Ovary (tissue), 9 donors: ENCODE results near the gene YWHAH. TPM values are rescaled to one million over a fixed set of nuclear protein-coding genes. Genes with fewer than 3 reads are reported as not detected.

Experiments
- DNase-seq, 5 donors: peaks; one replicate each; pipeline ENCODE4 v3.0.0-alpha.2; 2019 to 2020
- H3K27ac ChIP-seq, 2 donors: fragments of 200-600 bp; one replicate each; pipeline versions ENCODE4 v1.5.1 to v1.8.0; 2019 to 2022
- H3K27me3 ChIP-seq: fragments of 200-600 bp; one replicate; pipeline ENCODE4 v1.8.0; 2022
- H3K36me3 ChIP-seq: fragments of 200-600 bp; sonication (generic); one replicate; pipeline ENCODE4 v1.5.1; 2019
- H3K4me1 ChIP-seq: one replicate; pipeline ENCODE4 v1.8.1; 2013; ENCODE audit warnings: mild to moderate bottlenecking, moderate library complexity; ENCODE audit not compliant: insufficient read depth
- H3K4me3 ChIP-seq: fragments of 200-600 bp; sonication (generic); one replicate; pipeline ENCODE4 v1.5.1; 2017
- H3K9me3 ChIP-seq, 2 donors: fragments of 200-600 bp in 1 of 2; sonication (generic) in 1 of 2; one replicate each; pipeline versions ENCODE4 v1.5.1 to v1.8.1; 2013 to 2019; ENCODE audit warnings: mild to moderate bottlenecking in 1 of 2, moderate library complexity in 1 of 2
- EP300 ChIP-seq: sonication (generic); formaldehyde crosslinking; IDR thresholded peaks from one replicate; pipeline ENCODE4 v1.6.1; 2017; ENCODE audit warnings: antibody characterized with exemption
- POLR2A ChIP-seq: fragments of 450-650 bp; IDR thresholded peaks from one replicate; pipeline ENCODE4 v1.6.1; 2017; ENCODE audit warnings: antibody characterized with exemption, mild to moderate bottlenecking, moderate library complexity
- WGBS, 3 donors: extraction: QIAGEN DNeasy Blood & Tissue Kit in 1 of 3; methylation state at CpG; one replicate each; pipeline versions ENCODE4 v1.1.5 to v1.1.7; 2013 to 2017; 5-methylcytosine and 5-hydroxymethylcytosine counted together
- intact Hi-C, 4 donors: fragments of 100-400 bp; cut with DNase I; formaldehyde crosslinking; loops; one replicate each; pipeline versions ENCODE4 v1.11.0 to v1.15.1; 2022 to 2023
- polyA plus RNA-seq, 2 donors: library from polyadenylated mRNA; stranded (reverse); fragments of 200-250 nt in 1 of 2; fragments of 350-450 nt in 1 of 2; fragmentation: Illumina TruSeq in 1 of 2; extraction: RNeasy Lipid Tissue Mini Kit (QIAGEN cat#74804) in 1 of 2; gene quantifications; one replicate each; pipeline ENCODE4 v1.2.3, GENCODE V29; 2013 to 2014
- total RNA-seq, 7 donors: library from RNA; depleted of rRNA in 2 of 7; stranded (reverse); fragments of >200 nt in 2 of 7; fragmentation: NEBNext Ultra II Directional in 3 of 7; extraction: Animal tissue kit (Norgen Biotek cat#: 25700) in 3 of 7; gene quantifications; one replicate each; pipeline versions ENCODE4 v1.1.0 to v1.2.4, GENCODE V29; 2016 to 2023
- TF ChIP-seq, protein P1 (sequence below), 3 donors: fragments of 450-650 bp in 2 of 3; fragments of 200-600 bp in 1 of 3; IDR thresholded peaks; one replicate each; pipeline versions ENCODE4 v1.5.1 to v1.8.0; 2016 to 2022; ENCODE audit warnings: antibody characterized with exemption in 3 of 3, mild to moderate bottlenecking in 1 of 3
- donor health status: DM: no; HTN: no; CAD: no; lungs with moderate emphysema.
- donor health status: DM: no; HTN: no; CAD: no.
- donor health status: Bipolar disorder and iron deficiency.
- donor health status: DM: yes; HTN: yes; CAD: no.
- donor health status: DM: no; HTN: no; CAD: no.
- donor health status: DM: yes; HTN: yes; CAD: no.

YWHAH gene
- total and polyA plus RNA-seq, 9 donors = 51.5 to 144 (median 107) TPM

DNA sequence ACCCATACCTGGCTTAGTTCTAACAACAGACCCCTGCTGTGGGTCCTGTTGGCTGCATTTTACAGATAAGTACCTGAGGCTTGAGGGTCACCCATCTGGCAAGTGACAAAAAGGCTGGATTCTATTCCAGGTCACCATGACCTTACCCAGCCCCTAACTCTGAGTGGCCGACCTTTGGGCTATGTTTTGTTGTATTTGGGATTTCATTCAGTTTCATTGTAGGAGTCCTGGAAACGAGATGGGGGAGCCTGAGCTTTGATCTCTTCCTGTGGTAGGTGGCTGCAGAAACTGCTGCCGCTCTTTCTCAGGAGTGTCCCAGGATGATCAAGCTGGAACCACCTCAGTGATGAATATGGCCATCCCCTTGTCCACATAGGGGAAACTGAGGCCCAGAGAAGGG lies 24.6 kb upstream of the YWHAH start:
- Histone ChIP-seq H3K4me1 (no peaks in the 10 kb centered on the region), H3K27ac (no peak overlapping the region), H3K4me3 (no peak overlapping the region), H3K27me3 (no peaks in the 10 kb centered on the region), H3K9me3 (no peaks in the 10 kb centered on the region), H3K36me3 (no peaks in the 10 kb centered on the region)
- intact Hi-C loops = no loop called here
- DNase-seq = no peak
- TF ChIP-seq, protein P1, sequence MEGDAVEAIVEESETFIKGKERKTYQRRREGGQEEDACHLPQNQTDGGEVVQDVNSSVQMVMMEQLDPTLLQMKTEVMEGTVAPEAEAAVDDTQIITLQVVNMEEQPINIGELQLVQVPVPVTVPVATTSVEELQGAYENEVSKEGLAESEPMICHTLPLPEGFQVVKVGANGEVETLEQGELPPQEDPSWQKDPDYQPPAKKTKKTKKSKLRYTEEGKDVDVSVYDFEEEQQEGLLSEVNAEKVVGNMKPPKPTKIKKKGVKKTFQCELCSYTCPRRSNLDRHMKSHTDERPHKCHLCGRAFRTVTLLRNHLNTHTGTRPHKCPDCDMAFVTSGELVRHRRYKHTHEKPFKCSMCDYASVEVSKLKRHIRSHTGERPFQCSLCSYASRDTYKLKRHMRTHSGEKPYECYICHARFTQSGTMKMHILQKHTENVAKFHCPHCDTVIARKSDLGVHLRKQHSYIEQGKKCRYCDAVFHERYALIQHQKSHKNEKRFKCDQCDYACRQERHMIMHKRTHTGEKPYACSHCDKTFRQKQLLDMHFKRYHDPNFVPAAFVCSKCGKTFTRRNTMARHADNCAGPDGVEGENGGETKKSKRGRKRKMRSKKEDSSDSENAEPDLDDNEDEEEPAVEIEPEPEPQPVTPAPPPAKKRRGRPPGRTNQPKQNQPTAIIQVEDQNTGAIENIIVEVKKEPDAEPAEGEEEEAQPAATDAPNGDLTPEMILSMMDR (IDR thresholded peaks at IDR 0.05) = no peak
- TF ChIP-seq EP300 (no peak), POLR2A (no peak)
- WGBS, 3 donors = 50 to 74% (median 68%) methylated on average over 3 of the region's 3 CpGs

DNA sequence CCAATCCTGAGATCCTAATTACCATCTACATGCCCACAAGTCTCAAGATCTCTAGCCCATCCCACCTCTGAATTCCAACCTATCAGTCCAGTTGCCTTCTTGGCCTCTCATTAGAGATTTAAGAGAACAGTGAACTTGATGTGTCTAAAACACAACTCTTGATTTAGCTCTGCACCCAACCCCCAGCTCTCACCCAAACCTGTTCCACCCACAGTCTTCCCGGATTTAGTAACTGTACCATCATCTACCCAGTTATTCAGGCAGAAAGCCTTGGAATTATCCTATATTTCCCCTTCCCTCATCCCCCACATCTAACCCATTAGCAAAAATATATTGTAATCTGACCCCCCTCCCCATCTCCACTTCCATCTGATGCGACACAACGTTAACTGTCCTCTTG lies 24.0 kb upstream of the YWHAH start:
- intact Hi-C loops = no loop called here

DNA sequence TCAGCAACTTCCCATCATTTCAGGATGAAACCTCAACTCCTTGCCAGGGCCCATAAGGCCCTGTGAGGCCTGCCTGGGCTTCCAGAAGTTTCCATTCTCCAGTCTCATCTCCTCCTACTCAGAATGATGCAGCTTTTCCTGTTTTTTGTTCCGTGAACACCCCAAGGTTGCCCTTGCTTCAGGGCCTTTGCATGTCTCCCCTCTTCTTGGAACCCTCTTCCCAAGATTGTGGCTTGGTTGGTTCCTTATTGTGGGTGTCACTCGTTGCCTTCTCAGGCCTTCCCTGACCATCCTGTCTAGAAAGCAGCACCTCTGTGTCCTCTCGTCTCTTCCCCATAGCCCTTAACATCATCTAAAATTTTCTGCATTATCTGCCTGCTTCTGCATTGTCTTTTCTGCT lies 23.2 kb upstream of the YWHAH start:
- Histone ChIP-seq H3K4me3 (no peak overlapping the region), H3K27me3 (no peaks in the 10 kb centered on the region), H3K36me3 (no peaks in the 10 kb centered on the region), H3K9me3 (no peaks in the 10 kb centered on the region), H3K4me1 (no peaks in the 10 kb centered on the region), H3K27ac (no peak overlapping the region)
- TF ChIP-seq POLR2A (no peak), EP300 (no peak)
- TF ChIP-seq, protein P1 (IDR thresholded peaks at IDR 0.05) = no peak
- WGBS, 3 donors = 88 to 95% (median 89%) methylated on average over 3 of the region's 3 CpGs
- intact Hi-C loops = no loop called here
- no peak for DNase-seq

More for the DNA sequence above, 24.0 kb upstream of the YWHAH start:
- TF ChIP-seq, protein P1 (IDR thresholded peaks at IDR 0.05) = no peak
- TF ChIP-seq EP300 (no peak), POLR2A (no peak)
- Histone ChIP-seq H3K27ac (no peak overlapping the region), H3K4me1 (no peaks in the 10 kb centered on the region), H3K4me3 (no peak overlapping the region), H3K36me3 (no peaks in the 10 kb centered on the region), H3K27me3 (no peaks in the 10 kb centered on the region), H3K9me3 (no peaks in the 10 kb centered on the region)
- DNase-seq = no peak
- 80 to 89% (median 87%) methylated on average over 3 of the region's 3 CpGs for WGBS, 3 donors

DNA sequence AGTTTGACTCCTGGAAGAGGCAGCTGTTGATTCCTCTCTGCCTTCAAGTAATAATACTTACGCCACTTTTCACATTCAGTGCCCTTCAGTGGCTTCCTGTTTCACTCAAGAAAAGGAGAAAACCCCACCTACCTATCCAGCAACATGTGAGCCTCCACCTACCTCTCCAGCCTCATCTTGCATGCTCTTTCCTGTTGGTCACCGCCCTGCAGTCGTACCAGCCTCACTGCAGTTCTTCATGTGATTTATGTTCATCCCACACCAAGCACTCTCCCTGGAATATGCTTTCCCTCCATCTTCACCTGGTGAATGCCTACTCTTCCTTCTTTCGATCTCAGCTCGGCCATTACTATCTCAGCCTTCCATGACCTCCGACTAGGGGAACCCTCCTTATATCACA lies 21.8 kb upstream of the YWHAH start:
- H3K4me1 ChIP-seq = no peaks in the 10 kb centered on the region
- TF ChIP-seq, protein P1 (IDR thresholded peaks at IDR 0.05) = no peak
- TF ChIP-seq EP300 (no peak), POLR2A (no peak)
- no peak for DNase-seq
- intact Hi-C loops = no loop called here
- no peak overlapping the region for H3K27ac ChIP-seq
- 72 to 80% (median 72%) methylated on average over 6 of the region's 6 CpGs for WGBS, 3 donors
- no peak overlapping the region for H3K4me3 ChIP-seq
- H3K9me3 ChIP-seq = no peaks in the 10 kb centered on the region
- no peaks in the 10 kb centered on the region for H3K27me3 ChIP-seq
- no peaks in the 10 kb centered on the region for H3K36me3 ChIP-seq
